NCI-H524 (cell line): ENCODE data around the gene MGAT1.

Experiments
- DNase-seq, 2 experiments: peaks; one replicate each; lab custom pipeline; 2025; lab: John Stamatoyannopoulos, UW

MGAT1 gene

DNA sequence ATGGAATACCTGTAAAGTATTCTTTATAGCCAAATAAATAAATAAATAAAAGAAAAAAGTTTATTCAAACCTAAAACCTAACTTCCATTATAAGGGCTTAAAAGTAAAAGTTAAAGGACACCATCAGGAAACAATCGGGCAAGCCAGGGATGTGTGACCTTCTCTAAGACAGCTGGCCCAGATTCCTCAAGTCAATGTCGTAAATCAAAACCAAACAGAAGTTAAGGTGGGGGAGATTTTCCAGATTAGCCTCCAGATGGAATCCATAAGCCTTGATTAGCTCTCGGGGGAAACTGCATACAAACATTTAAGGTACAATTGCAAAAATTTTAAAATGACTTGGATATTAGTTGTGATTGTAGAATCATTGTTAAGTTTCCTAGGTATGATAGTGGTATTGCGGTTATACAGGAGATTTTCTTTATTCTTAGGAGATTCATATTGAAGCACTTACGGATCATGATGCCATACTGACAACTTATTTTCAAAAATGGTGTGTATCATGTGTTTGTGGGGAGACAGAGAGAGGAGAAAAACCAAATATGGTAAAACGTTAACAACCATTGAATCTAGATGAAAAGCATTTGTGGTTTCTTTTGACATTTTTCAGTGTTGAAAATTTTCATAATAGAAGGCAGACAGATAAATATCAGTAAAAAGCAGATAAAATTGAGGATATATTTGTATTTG is 21.5 kb upstream of the MGAT1 start:
- peak; percentile 38 to 55 for DNase-seq

DNA sequence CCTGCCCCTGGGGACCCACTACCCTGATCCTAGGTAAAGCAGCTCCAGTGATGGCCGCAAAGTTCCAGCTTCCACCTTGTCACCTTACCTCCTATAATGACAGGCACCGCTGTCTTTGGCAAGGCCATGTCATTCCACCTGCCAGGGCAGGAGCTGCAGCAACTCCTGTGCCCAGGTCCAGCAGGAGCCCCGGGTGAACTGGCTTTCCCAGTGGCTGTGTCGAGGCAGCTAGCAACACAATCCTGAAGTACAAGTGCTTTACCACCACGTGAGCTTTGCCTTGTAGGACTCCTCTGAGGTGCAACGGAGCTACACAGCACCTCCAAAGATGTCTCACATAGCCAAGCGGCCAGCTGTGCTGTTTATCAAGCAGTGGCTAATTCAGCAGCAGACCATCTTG is 20.7 kb upstream of the MGAT1 start:
- no peak for DNase-seq

DNA sequence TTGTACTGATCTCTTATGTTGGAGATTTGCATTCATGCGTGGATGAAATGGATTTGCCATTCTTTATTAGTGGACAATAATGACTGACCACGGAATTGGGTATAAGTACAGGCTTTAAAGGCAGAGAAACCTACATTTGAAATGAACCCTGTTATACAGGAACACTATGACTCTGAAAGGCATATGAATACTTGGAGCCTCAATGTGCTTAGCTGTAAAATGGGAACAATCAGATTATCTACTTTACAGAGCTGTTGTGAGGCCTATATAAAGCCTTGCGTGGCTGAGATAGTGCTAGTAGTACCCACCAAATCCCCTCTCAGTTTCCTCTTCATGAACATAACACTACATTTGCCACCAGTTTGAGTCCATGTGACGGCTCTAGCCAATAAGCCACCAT is 18.9 kb upstream of the MGAT1 start:
- DNase-seq: no peak

GRCh38 chr5:180820788-180821321 is 18.2 kb upstream of the MGAT1 start:
- DNase-seq: no peak

GRCh38 chr5:180818677-180819341 is 16.2 kb upstream of the MGAT1 start:
- no peak for DNase-seq

GRCh38 chr5:180817893-180818674 is 15.5 kb upstream of the MGAT1 start:
- DNase-seq: no peak

- DNase-seq: peak in 1 of 2 experiments; percentile 17
These were observed 14.3 kb upstream of the MGAT1 start for GRCh38 chr5:180816608-180817534.

- DNase-seq: no peak
These were observed 12.8 kb upstream of the MGAT1 start for GRCh38 chr5:180815293-180815917.

DNA sequence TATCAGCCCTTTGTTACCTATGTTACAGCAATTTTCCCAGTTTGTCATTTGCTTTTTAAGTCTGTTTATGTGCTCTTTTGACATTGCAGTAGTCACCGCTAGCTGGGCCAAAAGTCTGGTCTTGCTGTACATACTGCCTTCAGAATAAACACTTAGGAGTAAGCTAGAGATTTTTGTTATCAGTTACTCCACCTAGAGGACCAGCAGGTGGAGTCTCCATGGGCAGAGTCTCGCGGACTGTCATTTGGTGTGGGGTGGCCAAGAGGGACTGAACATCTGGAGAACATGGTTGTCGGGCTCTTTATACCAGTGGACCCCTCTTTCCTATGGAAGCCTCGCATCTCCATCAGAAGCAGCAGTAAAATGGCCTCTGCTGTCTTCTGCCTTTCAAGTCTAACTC is 10.8 kb upstream of the MGAT1 start:
- DNase-seq: no peak

DNA sequence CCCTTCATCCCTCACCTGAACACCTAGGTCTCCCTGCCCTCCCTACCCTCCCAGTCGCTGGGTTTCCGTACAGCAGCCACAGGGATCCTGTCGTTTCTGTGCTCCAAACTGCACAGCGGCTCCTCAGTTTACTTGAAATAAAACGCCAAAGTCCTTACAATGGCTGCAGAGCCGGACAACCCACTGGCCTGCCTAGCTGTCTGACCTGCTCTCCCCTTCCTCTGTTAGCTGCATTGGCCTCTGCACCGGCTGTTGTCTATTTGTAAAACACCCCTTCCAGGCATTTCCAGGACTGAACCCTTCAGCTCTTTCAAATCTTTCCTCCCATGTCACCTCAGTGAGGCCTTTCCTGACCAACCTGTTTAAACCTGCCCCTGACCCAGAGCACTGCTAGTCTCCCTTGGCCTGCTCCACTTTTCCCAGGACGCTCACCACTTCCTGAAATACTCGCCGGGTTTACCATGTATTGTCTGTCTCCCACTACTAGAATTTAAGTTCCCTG is 9.1 kb upstream of the MGAT1 start:
- DNase-seq: no peak

DNA sequence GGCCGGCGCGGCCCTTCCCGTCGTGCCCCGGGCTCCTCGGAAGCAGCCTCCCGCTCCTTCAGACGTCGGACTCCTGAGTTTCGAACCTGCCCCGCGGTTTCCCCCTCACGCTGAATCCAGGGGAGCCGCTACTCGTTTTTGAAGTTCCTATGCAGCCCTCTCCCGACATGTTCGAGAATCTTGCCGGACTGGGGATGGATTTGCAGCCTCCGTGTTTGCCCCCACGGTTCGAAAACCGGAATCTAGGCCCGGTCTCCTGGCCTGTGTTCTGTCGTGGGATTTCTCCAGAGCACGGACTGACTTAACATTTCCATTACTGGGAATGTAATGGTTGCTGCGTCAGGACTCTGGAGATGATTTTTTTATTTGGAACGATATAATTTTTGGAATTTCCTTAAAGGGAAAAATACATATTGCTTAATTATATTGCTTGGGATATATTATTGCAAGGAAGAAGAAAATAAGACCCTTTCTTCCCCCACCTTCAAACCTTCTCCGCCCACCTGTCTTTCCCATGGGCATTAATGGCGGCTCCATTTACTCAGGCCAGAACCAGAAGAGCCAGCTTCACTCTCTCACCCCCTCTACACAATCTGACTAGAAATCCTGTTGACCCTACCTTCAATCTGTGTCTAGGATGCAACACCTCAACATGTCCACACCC is 8.5 kb upstream of the MGAT1 start:
- peak in 1 of 2 experiments; percentile 67 for DNase-seq

DNA sequence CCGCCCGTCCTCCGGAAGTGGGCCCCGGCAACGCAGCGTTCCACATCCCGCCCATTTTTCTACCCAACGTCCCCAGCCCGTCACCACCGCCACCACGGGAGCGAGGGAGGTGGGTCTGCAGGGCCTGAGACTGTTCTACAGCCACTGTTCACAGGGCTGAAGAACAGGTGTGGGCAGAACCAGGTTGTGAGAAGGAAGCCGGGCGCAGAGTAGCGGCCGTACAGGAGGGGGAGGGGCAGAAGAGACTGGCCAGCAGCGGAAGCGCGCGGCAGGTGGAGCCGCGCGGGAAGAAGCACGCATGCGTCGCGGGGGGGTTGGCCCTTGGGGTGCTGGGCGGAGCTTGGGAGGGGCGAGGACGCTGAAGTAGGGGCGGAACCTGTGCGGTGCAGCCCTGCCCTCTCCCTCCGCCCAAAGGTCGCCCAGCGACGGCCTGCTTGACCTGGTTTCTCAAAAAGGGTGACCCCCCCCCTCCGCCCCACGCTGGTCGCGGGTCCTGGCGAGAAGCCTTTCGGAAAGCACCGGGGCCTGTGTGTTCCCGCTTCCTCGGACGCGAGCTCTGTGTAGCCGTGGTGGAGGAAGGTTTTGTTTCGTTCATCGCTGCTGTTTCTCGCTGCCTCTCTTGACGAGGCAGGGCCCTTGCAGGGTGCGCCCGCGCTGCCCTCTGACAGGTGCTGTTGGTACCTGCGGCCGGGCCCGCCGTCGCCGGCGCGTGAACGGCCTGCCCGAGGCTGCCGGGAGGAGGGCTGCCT is 7.8 kb upstream of the MGAT1 start:
- peak; percentile 79 to 86 for DNase-seq

DNA sequence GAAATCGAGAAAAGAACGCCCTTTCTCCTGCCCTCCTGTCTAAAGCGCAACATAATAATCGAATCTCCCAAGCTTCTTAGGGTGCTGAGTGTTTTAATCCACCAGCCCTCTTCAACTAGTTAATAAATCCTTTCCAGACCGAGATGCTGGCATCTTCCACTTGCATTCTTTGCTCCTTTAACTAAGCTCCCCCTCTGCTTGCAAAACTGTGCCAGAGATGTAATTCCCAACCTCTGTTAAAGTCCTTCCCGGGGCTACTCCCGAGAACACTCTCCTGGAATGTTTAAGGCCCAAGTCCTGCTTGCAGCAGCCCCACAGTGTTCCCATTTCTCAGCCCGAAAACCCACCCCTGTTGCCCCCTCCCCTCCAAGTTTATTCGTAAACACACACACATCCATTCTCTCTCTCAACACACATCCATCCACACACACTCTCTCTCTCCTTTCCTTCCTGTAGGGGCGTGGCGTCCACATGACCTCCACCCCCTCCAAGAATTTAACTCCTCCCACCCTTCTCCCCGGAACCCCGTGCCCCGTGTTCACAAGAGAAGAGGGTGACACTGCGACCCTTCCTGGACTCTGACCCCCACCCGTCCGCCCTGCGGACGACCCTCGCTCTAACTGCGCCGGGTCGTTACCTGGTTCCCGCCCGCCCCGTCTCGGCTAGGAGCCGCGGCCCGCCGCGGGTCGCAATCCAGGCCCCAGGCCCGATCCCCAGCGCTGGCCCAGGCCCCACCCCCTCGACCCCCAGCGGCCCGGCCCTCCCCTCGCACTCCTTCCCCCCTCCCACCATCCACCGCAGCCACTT is 7.0 kb upstream of the MGAT1 start:
- peak; percentile 59 to 75 for DNase-seq

GRCh38 chr5:180808461-180809000 is 5.9 kb upstream of the MGAT1 start:
- DNase-seq: peak in 1 of 2 experiments; percentile 12

GRCh38 chr5:180807654-180808414 is 5.2 kb upstream of the MGAT1 start:
- no peak for DNase-seq

- no peak for DNase-seq
These were observed 4.4 kb upstream of the MGAT1 start for GRCh38 chr5:180807046-180807445.

DNA sequence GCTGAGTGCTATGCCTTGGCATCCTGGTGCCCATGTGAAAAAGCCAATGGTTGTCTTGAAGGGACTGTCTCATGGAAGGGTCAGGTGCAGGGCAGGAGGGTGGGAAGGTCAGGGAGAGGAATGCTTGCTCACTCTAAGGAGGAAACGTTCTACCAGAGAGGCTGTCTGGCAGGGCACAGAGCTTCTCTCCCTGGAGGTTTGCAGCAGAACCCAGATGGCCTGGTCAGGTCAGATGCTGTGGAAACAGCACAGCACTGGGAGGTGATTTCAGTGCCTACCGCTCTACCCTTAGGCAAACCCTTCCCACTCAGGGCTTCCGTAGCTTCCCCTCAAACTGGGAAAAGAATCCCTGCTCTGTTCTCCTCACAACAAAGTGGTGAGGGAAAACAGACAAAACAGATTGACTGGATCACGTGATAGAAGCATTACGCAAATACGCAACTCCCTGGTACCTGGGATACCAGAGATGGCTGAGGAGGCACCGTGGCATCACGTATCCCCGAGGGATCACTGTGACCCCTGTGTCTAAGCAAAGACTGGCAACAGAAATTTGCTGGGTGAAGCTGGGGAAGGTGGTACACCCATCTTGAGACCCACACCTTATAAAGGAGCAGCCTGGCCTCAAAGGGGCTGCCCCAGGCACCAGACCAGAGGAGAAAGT is 3.9 kb upstream of the MGAT1 start:
- no peak for DNase-seq
